Measurements from ENCODE around the gene HMGB1. TPM values are rescaled to one million over a fixed set of nuclear protein-coding genes. Genes with fewer than 3 reads are reported as not detected.

HMGB1 gene
- total RNA-seq, 2 donors from 2014 or later, result 277 to 445 TPM

DNA sequence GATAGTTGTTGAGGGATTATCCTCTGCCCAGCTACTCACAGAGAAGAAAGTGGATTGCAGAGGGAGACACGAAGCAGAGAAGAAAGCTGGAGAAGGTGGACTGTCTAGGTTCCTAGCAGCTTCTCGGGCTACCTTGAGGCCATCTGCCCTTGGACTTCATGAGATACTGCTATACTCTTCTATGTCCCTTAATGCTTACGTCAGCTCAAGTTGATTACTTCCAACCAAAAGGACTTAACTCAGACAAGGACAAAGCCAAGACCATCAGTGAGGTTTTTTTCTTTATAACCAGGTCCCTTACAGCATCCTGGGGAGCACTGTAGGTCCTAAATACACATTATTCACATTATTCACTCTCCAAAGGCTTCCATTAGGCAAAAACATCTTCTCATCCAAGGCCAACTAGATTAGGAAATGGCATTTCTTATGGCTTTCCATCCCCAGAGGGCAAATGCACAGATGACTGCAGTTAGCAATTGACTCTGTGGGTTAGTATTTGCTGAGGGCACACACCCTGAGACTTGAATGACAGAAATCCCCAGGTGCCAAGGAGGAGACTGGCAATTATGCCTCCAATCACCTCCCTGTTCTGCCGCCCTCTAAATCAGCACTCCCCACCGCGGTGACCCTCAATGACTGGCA is 47.5 kb downstream of the HMGB1 start:
- Histone ChIP-seq H3K9me3 (no peaks in the 10 kb centered on the region), H3K27me3 (no peaks in the 10 kb centered on the region), H3K27ac (no peak overlapping the region), H3K4me1 (no peaks in the 10 kb centered on the region), H3K4me3 (no peak overlapping the region), H3K9ac (ENCODE audit: low read depth in 2 of 2, low read length in 2 of 2) (no peak overlapping the region), H3K36me3 (no peaks in the 10 kb centered on the region)
- DNase-seq, result no peak
- TF ChIP-seq, protein P1, sequence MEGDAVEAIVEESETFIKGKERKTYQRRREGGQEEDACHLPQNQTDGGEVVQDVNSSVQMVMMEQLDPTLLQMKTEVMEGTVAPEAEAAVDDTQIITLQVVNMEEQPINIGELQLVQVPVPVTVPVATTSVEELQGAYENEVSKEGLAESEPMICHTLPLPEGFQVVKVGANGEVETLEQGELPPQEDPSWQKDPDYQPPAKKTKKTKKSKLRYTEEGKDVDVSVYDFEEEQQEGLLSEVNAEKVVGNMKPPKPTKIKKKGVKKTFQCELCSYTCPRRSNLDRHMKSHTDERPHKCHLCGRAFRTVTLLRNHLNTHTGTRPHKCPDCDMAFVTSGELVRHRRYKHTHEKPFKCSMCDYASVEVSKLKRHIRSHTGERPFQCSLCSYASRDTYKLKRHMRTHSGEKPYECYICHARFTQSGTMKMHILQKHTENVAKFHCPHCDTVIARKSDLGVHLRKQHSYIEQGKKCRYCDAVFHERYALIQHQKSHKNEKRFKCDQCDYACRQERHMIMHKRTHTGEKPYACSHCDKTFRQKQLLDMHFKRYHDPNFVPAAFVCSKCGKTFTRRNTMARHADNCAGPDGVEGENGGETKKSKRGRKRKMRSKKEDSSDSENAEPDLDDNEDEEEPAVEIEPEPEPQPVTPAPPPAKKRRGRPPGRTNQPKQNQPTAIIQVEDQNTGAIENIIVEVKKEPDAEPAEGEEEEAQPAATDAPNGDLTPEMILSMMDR (IDR thresholded peaks at IDR 0.05), result no peak
- intact Hi-C loops (cut with DNase I), result no loop called here

DNA sequence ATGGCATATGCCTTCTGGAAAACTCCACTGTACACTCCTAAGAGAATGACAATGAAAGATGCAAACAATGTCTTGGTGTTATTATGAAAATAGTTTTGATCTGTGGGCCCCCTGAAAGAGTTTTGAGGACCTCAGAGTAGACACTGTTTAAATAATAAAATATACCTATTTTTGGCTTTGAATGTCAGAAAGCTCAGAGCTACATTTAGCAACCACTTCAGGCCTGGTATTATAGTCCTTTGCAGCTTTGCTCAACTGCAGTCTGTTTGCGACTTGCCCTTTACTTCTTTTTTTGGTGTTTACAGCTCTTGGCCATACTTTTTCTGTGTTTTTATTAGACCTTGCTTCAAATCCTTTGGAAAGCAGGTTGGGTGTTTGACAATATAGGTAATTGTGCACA is 49.3 kb downstream of the HMGB1 start:
- no peaks in the 10 kb centered on the region for H3K9me3 ChIP-seq
- TF ChIP-seq, protein P1 (IDR thresholded peaks at IDR 0.05), result no peak
- no peak overlapping the region for H3K9ac ChIP-seq (ENCODE audit: low read depth in 2 of 2, low read length in 2 of 2)
- intact Hi-C loops (cut with DNase I), result no loop called here
- no peaks in the 10 kb centered on the region for H3K36me3 ChIP-seq
- H3K27me3 ChIP-seq, result no peaks in the 10 kb centered on the region
- H3K4me1 ChIP-seq, result no peaks in the 10 kb centered on the region
- DNase-seq, result no peak
- no peak overlapping the region for H3K27ac ChIP-seq
- no peak overlapping the region for H3K4me3 ChIP-seq

DNA sequence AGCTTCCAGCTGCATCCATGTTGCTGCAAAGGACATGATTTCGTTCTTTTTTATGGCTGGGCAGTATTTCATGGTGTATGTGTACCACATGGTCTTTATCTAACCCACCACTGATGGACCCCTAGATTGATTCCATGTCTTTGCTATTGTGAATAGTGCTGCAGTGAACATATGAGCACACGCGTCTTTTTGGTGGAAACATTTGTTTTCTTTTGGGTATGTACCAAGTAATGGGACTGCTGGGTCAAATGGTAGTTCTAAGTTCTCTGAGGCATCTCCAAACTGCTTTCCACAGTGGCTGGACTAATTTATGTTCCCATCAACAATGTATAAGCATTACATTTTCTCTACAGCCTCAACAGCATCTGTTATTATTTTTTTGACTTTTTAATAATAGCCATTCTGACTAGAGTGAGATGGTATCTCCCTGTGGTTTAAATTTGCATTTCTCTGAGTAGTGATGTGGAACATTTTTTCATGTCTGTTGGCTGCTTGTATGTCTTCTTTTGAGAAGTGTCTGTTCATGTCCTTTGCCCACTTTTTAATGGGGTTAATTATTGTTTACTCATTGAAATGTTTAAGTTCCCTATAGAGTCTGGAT is 50.2 kb downstream of the HMGB1 start:
- no peak for DNase-seq
- Histone ChIP-seq H3K4me3 (no peak overlapping the region), H3K36me3 (no peaks in the 10 kb centered on the region), H3K27me3 (no peaks in the 10 kb centered on the region), H3K9me3 (no peaks in the 10 kb centered on the region), H3K9ac (ENCODE audit: low read depth in 2 of 2, low read length in 2 of 2) (no peak overlapping the region), H3K4me1 (no peaks in the 10 kb centered on the region), H3K27ac (no peak overlapping the region)
- TF ChIP-seq, protein P1 (IDR thresholded peaks at IDR 0.05), result no peak
- intact Hi-C loops (cut with DNase I), result no loop called here

DNA sequence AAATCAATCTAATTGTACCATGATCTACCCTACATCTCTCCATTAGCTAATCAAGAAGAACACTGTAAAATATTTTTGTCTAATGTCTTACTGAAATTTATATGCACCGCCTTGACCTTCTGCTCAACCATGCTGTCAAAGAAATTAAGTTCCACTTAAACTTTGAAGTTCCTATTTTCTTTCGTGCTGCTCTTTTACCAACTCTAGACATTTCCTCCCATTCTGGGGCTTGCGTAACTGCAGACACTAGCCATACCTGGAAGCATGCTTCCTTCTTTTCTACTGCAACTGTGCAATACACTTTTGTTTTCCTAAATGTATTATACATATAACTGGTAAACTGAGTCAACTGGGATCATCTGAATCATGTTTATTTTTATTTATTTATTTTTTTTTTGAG is 51.9 kb downstream of the HMGB1 start:
- TF ChIP-seq, protein P1 (IDR thresholded peaks at IDR 0.05), result no peak
- H3K36me3 ChIP-seq, result no peaks in the 10 kb centered on the region
- no peaks in the 10 kb centered on the region for H3K27me3 ChIP-seq
- no peak overlapping the region for H3K9ac ChIP-seq (ENCODE audit: low read depth in 2 of 2, low read length in 2 of 2)
- intact Hi-C loops (cut with DNase I), result no loop called here
- H3K4me1 ChIP-seq, result no peaks in the 10 kb centered on the region
- no peaks in the 10 kb centered on the region for H3K9me3 ChIP-seq
- H3K27ac ChIP-seq, result no peak overlapping the region
- H3K4me3 ChIP-seq, result no peak overlapping the region
- no peak for DNase-seq

DNA sequence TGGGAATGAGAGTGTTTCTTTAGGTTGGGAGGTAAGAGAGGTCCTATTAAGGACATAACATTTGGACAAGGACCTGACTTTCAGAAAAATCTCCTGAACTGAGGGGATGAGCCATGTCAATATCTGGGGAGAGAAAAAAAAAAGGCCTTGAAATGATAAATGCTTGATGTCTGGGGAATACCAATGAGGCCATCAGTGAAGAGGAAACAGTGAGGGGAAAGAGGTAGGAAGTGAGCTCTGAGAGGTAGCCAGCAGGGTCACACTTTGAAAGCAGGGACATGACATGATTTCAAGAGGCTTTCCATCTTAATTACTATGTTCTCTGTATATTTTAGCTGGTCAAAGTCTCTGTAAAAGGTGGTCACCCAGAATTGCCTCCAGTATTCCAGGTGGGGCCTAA is 53.4 kb downstream of the HMGB1 start:
- Histone ChIP-seq H3K27ac (no peak overlapping the region), H3K9ac (ENCODE audit: low read depth in 2 of 2, low read length in 2 of 2) (no peak overlapping the region), H3K9me3 (no peaks in the 10 kb centered on the region), H3K4me3 (no peak overlapping the region), H3K27me3 (no peaks in the 10 kb centered on the region), H3K4me1 (peaks cover 3% of the 10 kb centered on the region), H3K36me3 (no peaks in the 10 kb centered on the region)
- TF ChIP-seq, protein P1 (IDR thresholded peaks at IDR 0.05), result no peak
- intact Hi-C loops (cut with DNase I), result no loop called here
- no peak for DNase-seq

Data from colonic mucosa (tissue), 4 donors.